Measurements from ENCODE around the gene PRICKLE3. TPM values are rescaled to one million over a fixed set of nuclear protein-coding genes. Genes with fewer than 3 reads are reported as not detected.

Gene PRICKLE3
- total RNA-seq, 4 donors from 2014 or later = 18.8 to 58.9 (median 33.4) TPM

DNA sequence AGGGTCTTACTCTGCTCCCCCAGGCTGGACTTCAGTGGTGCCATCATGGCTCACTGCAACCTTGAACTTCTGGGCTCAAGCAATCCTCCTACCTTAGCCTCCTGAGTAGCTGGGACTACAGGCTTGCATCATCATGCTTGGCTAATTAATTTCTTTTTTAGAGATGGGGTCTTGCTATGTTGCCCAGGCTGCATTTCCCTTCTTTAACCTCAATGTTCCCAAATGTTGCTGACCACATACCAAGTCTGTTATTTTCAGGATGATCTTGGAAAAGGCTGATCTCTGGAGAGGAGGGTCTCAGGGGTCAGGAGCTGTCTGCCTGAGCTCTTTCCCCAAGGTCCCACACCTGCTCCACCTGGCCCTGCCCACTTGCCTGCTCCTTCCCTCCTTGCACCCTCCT is 33.9 kb upstream of the PRICKLE3 start:
- no peak for DNase-seq (ENCODE audit: low spot score in 2 of 2)
- no peak for TF ChIP-seq POLR2A (IDR thresholded peaks at IDR 0.05)
- TF ChIP-seq, protein P1, sequence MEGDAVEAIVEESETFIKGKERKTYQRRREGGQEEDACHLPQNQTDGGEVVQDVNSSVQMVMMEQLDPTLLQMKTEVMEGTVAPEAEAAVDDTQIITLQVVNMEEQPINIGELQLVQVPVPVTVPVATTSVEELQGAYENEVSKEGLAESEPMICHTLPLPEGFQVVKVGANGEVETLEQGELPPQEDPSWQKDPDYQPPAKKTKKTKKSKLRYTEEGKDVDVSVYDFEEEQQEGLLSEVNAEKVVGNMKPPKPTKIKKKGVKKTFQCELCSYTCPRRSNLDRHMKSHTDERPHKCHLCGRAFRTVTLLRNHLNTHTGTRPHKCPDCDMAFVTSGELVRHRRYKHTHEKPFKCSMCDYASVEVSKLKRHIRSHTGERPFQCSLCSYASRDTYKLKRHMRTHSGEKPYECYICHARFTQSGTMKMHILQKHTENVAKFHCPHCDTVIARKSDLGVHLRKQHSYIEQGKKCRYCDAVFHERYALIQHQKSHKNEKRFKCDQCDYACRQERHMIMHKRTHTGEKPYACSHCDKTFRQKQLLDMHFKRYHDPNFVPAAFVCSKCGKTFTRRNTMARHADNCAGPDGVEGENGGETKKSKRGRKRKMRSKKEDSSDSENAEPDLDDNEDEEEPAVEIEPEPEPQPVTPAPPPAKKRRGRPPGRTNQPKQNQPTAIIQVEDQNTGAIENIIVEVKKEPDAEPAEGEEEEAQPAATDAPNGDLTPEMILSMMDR (IDR thresholded peaks at IDR 0.05) = no peak
- H3K4me3 ChIP-seq (ENCODE audit: low read depth, poor library complexity, severe bottlenecking) = no peak overlapping the region
- intact Hi-C loops (cut with DNase I; ENCODE audit: low total_unique reads) = no loop called here

DNA sequence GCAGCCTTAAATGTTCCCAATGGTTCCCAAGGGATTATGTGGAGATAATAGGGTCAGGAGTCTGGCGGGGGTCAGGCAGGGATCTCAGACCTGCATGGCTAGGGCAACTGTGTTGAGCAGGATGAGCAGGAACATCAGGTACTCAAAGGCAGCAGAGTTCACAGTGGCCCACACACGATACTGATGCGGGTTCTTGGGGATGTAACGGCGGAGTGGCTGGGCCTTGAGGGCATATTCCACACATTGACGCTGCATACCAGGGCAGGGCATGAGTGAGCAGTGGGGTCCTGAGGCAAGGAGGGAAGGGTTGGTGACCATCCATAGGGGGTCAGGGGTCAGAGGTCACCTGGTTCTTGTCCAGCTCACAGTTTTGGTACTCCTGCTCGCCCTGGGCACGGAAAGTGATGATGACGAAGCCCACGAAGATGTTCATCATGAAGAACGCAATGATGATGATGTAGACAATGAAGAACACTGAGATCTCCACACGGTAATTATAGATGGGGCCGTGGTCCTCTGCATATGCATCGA is 28.9 kb upstream of the PRICKLE3 start:
- WGBS, 2 donors = 84 to 87% methylated on average over 14 of the region's 14 CpGs
- DNase-seq (ENCODE audit: low spot score in 2 of 2) = no peak
- intact Hi-C loops (cut with DNase I; ENCODE audit: low total_unique reads) = no loop called here
- TF ChIP-seq, protein P1 (IDR thresholded peaks at IDR 0.05) = no peak
- TF ChIP-seq POLR2A (IDR thresholded peaks at IDR 0.05) = no peak
- H3K4me3 ChIP-seq (ENCODE audit: low read depth, poor library complexity, severe bottlenecking) = no peak overlapping the region

DNA sequence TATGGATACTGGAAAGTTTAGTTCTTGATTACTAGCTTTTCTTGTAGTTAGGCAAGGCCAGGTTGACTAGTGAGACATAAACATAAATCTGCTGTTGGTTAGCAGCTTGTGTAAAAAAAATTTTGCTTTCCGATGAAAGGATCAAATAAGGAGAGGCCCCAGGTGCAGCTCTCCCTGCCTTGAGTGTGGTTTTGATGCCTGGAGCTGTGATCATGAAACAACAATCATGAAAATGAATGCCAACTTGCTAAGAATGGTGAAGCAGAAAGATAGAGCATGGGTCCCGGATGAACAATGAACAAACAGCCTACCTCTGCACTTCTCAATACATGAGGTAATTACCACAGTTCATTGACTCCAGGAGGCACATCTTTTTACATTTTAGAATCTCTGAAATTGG is 28.2 kb upstream of the PRICKLE3 start:
- intact Hi-C loops (cut with DNase I; ENCODE audit: low total_unique reads) = no loop called here
- TF ChIP-seq, protein P1 (IDR thresholded peaks at IDR 0.05) = no peak
- no peak for TF ChIP-seq POLR2A (IDR thresholded peaks at IDR 0.05)
- DNase-seq (ENCODE audit: low spot score in 2 of 2) = no peak
- WGBS, 2 donors = 45 to 72% methylated on average over 2 of the region's 2 CpGs
- H3K4me3 ChIP-seq (ENCODE audit: low read depth, poor library complexity, severe bottlenecking) = no peak overlapping the region

DNA sequence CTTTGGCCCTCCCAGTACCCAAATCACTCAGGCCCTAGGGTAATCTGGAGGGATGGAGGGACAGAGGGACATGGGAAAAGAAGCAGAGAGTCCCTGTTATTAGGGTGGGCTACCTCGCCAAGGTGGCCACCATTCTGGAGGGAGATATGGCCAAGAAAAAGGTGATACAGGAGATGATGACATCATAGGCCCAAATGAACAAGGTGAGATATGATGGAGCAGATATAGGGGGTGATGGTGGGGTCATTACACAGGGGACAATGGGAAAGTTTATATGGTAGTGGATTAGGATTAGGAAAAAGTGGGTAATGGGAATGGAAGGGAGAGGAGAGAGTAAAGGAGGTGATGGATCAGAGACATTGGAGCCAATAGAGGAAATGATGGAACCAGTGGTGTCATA is 26.7 kb upstream of the PRICKLE3 start:
- no peak for TF ChIP-seq POLR2A (IDR thresholded peaks at IDR 0.05)
- TF ChIP-seq, protein P1 (IDR thresholded peaks at IDR 0.05) = no peak
- no peak overlapping the region for H3K4me3 ChIP-seq (ENCODE audit: low read depth, poor library complexity, severe bottlenecking)
- no peak for DNase-seq (ENCODE audit: low spot score in 2 of 2)
- 78 to 83% methylated on average over 1 of the region's 1 CpG for WGBS, 2 donors
- intact Hi-C loops (cut with DNase I; ENCODE audit: low total_unique reads) = no loop called here

DNA sequence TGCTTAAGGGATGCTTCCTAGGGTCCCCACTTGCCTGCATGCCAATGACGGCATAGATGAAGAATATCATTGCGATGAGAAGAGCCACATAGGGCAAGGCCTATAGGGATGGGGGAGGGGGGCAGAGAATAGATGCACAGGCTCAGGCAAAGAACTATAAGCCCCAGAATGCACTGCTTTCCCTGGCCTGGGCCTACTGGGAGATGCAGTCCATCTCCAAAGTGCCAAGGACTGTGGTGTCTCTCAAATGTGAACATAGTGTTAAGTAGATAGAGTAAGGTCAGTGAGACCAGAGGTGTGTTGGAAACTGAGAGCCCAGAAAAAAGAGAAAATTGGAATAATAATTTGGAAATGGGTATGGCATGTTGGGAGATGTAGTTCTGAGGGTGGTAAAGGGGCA is 26.0 kb upstream of the PRICKLE3 start:
- DNase-seq (ENCODE audit: low spot score in 2 of 2) = no peak
- no peak overlapping the region for H3K4me3 ChIP-seq (ENCODE audit: low read depth, poor library complexity, severe bottlenecking)
- intact Hi-C loops (cut with DNase I; ENCODE audit: low total_unique reads) = no loop called here
- WGBS, 2 donors = 90 to 92% methylated on average over 2 of the region's 2 CpGs
- no peak for TF ChIP-seq POLR2A (IDR thresholded peaks at IDR 0.05)
- TF ChIP-seq, protein P1 (IDR thresholded peaks at IDR 0.05) = no peak

DNA sequence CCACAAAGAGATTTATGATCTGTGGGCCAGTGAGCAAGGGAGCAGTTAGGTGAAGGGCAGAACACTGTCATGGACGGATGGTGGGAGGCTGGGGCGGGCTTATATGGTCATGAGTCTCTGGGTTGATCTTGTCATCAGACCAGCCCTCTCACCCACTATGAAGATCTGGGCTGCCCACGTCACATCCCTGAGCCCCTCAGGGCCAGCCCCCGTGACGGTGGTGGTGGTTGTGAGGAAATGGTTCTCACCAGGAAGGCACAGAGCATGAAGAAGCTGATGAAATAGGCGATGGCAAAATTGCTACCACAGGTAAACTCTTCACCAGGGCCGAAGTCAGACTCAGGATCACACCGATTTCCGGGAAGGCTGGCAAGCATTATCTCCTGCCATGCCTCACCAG is 24.9 kb upstream of the PRICKLE3 start:
- DNase-seq (ENCODE audit: low spot score in 2 of 2) = no peak
- intact Hi-C loops (cut with DNase I; ENCODE audit: low total_unique reads) = no loop called here

More for the DNA sequence above, 24.9 kb upstream of the PRICKLE3 start:
- no peak for TF ChIP-seq POLR2A (IDR thresholded peaks at IDR 0.05)
- TF ChIP-seq, protein P1 (IDR thresholded peaks at IDR 0.05) = no peak
- WGBS, 2 donors = 81% methylated on average over 6 to 9 of the region's 9 CpGs
- H3K4me3 ChIP-seq (ENCODE audit: low read depth, poor library complexity, severe bottlenecking) = no peak overlapping the region
